Neural progenitor cell (in vitro differentiated cells): ENCODE measurements around the gene OR52K1.

Source experiments
- CTCF ChIP-seq: fragments of 200-600 bp; sonication (generic); IDR thresholded peaks from 2 replicates; pipeline ENCODE4 v1.5.1; 2017; ENCODE audit warnings: antibody characterized with exemption, mild to moderate bottlenecking
- EZH2 ChIP-seq: fragments of 200-600 bp; sonication (generic); IDR thresholded peaks from 2 replicates; pipeline ENCODE4 v1.6.1; 2017; ENCODE audit warnings: antibody characterized with exemption, mild to moderate bottlenecking, moderate library complexity

- TF ChIP-seq EZH2: no peak
- no peak for TF ChIP-seq CTCF
These were observed 11.0 kb downstream of the OR52K1 start for GRCh38 chr11:4493480-4493818.
